SK-N-SH treated with all-trans-retinoic acid at 6 μM for 48 hours (cell line): ENCODE results near the gene TMEM107.

Experiments used
- ATAC-seq: fragments of 200-7000 bp; cut with Tn5 transposase; 3 replicates; pipeline ENCODE4 v1.9.1; 2020; ENCODE audit warnings: mild to moderate bottlenecking, moderate library complexity
- BACH2 ChIP-seq: fragments of 250-450 bp; sonication (Bioruptor Pico); IDR thresholded peaks from 2 replicates; pipeline ENCODE4 v1.9.0; 2021; ENCODE audit warnings: mild to moderate bottlenecking, borderline replicate concordance
- CSDC2 ChIP-seq: fragments of 250-450 bp; sonication (Bioruptor Pico); IDR thresholded peaks from 2 replicates; pipeline ENCODE4 v1.5.0; 2020; ENCODE audit warnings: mild to moderate bottlenecking, moderate library complexity
- CSRNP3 ChIP-seq: fragments of 250-450 bp; sonication (Bioruptor Pico); IDR thresholded peaks from 2 replicates; pipeline ENCODE4 v1.5.1; 2021; ENCODE audit warnings: mild to moderate bottlenecking, moderate library complexity
- GLIS3 ChIP-seq: fragments of 250-450 bp; sonication (Bioruptor Pico); IDR thresholded peaks from 2 replicates; pipeline ENCODE4 v1.5.0; 2020; ENCODE audit warnings: mild to moderate bottlenecking, moderate library complexity
- OSR1 ChIP-seq: fragments of 250-450 bp; sonication (Bioruptor Pico); IDR thresholded peaks from 2 replicates; pipeline ENCODE4 v1.8.0; 2022; ENCODE audit warnings: moderate library complexity, mild to moderate bottlenecking, inconsistent platforms
- PPARA ChIP-seq: fragments of 250-450 bp; sonication (Bioruptor Pico); IDR thresholded peaks from 2 replicates; pipeline ENCODE4 v1.5.0; 2020; ENCODE audit warnings: mild to moderate bottlenecking, borderline replicate concordance
- RARB ChIP-seq: fragments of 250-450 bp; sonication (Bioruptor Pico); IDR thresholded peaks from 2 replicates; pipeline ENCODE4 v1.8.0; 2021; ENCODE audit warnings: mild to moderate bottlenecking, moderate library complexity
- TCF4 ChIP-seq: fragments of 250-450 bp; sonication (Bioruptor Pico); IDR thresholded peaks from 2 replicates; pipeline ENCODE4 v1.8.0; 2021; ENCODE audit warnings: mild to moderate bottlenecking, moderate library complexity, borderline replicate concordance
- TSHZ2 ChIP-seq: fragments of 250-450 bp; sonication (Bioruptor Pico); IDR thresholded peaks from 2 replicates; pipeline ENCODE4 v1.5.0; 2020; ENCODE audit warnings: mild to moderate bottlenecking, moderate library complexity
- ZC3H10 ChIP-seq: fragments of 250-450 bp; sonication (Bioruptor Pico); IDR thresholded peaks from 2 replicates; pipeline ENCODE4 v1.5.1; 2021; ENCODE audit warnings: mild to moderate bottlenecking, moderate library complexity
- ZFP3 ChIP-seq: fragments of 250-450 bp; sonication (Bioruptor Pico); IDR thresholded peaks from 2 replicates; pipeline ENCODE4 v1.5.0; 2020; ENCODE audit warnings: mild to moderate bottlenecking, moderate library complexity
- ZFP30 ChIP-seq: fragments of 450-650 bp; formaldehyde crosslinking; IDR thresholded peaks from 2 replicates; pipeline ENCODE4 v1.5.0; 2022; ENCODE audit warnings: mild to moderate bottlenecking, moderate library complexity
- ZNF565 ChIP-seq: fragments of 450-650 bp; formaldehyde crosslinking; conservative IDR thresholded peaks from 2 replicates; pipeline ENCODE4 v1.5.0; 2020; ENCODE audit warnings: low read depth, mild to moderate bottlenecking, moderate library complexity
- ZNF70 ChIP-seq: fragments of 450-650 bp; formaldehyde crosslinking; IDR thresholded peaks from 2 replicates; pipeline ENCODE4 v1.5.0; 2020; ENCODE audit warnings: mild to moderate bottlenecking, moderate library complexity
- ZNF8 ChIP-seq: fragments of 450-650 bp; formaldehyde crosslinking; IDR thresholded peaks from 2 replicates; pipeline ENCODE4 v1.5.0; 2020; ENCODE audit warnings: mild to moderate bottlenecking, moderate library complexity
- TF ChIP-seq, protein P1 (sequence below): fragments of 250-450 bp; sonication (Bioruptor Pico); IDR thresholded peaks from 2 replicates; pipeline ENCODE4 v1.5.1; 2020; ENCODE audit warnings: low read depth, mild to moderate bottlenecking, moderate library complexity
- TF ChIP-seq, protein P2 (sequence below): fragments of 250-450 bp; sonication (Bioruptor Pico); IDR thresholded peaks from 2 replicates; pipeline ENCODE4 v1.8.0; 2020; ENCODE audit warnings: mild to moderate bottlenecking, moderate library complexity, borderline replicate concordance
- TF ChIP-seq, protein P3 (sequence below): fragments of 250-450 bp; sonication (Bioruptor Pico); IDR thresholded peaks from 2 replicates; pipeline ENCODE4 v1.8.0; 2021; ENCODE audit warnings: low read depth, mild to moderate bottlenecking, moderate library complexity, borderline replicate concordance

The TMEM107 gene

GRCh38 chr17:8144401-8145231 lies 31.6 kb downstream of the TMEM107 start:
- no peak for TF ChIP-seq TSHZ2 (CRISPR knock-in tag)
- no peak for TF ChIP-seq PPARA (CRISPR knock-in tag)
- TF ChIP-seq ZFP3 (CRISPR knock-in tag) = no peak
- TF ChIP-seq RARB (CRISPR knock-in tag) = no peak
- TF ChIP-seq CSDC2 = no peak
- TF ChIP-seq, protein P1, sequence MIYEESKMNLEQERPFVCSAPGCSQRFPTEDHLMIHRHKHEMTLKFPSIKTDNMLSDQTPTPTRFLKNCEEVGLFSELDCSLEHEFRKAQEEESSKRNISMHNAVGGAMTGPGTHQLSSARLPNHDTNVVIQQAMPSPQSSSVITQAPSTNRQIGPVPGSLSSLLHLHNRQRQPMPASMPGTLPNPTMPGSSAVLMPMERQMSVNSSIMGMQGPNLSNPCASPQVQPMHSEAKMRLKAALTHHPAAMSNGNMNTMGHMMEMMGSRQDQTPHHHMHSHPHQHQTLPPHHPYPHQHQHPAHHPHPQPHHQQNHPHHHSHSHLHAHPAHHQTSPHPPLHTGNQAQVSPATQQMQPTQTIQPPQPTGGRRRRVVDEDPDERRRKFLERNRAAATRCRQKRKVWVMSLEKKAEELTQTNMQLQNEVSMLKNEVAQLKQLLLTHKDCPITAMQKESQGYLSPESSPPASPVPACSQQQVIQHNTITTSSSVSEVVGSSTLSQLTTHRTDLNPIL (CRISPR knock-in tag) = no peak
- no peak for TF ChIP-seq BACH2 (CRISPR knock-in tag)
- TF ChIP-seq ZFP30 (CRISPR knock-in tag) = no peak
- no peak for TF ChIP-seq CSRNP3
- TF ChIP-seq GLIS3 (CRISPR knock-in tag) = no peak
- TF ChIP-seq, protein P2, sequence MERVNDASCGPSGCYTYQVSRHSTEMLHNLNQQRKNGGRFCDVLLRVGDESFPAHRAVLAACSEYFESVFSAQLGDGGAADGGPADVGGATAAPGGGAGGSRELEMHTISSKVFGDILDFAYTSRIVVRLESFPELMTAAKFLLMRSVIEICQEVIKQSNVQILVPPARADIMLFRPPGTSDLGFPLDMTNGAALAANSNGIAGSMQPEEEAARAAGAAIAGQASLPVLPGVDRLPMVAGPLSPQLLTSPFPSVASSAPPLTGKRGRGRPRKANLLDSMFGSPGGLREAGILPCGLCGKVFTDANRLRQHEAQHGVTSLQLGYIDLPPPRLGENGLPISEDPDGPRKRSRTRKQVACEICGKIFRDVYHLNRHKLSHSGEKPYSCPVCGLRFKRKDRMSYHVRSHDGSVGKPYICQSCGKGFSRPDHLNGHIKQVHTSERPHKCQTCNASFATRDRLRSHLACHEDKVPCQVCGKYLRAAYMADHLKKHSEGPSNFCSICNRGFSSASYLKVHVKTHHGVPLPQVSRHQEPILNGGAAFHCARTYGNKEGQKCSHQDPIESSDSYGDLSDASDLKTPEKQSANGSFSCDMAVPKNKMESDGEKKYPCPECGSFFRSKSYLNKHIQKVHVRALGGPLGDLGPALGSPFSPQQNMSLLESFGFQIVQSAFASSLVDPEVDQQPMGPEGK = no peak
- no peak for TF ChIP-seq OSR1
- TF ChIP-seq, protein P3, sequence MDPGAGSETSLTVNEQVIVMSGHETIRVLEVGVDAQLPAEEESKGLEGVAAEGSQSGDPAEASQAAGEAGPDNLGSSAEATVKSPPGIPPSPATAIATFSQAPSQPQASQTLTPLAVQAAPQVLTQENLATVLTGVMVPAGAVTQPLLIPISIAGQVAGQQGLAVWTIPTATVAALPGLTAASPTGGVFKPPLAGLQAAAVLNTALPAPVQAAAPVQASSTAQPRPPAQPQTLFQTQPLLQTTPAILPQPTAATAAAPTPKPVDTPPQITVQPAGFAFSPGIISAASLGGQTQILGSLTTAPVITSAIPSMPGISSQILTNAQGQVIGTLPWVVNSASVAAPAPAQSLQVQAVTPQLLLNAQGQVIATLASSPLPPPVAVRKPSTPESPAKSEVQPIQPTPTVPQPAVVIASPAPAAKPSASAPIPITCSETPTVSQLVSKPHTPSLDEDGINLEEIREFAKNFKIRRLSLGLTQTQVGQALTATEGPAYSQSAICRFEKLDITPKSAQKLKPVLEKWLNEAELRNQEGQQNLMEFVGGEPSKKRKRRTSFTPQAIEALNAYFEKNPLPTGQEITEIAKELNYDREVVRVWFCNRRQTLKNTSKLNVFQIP (CRISPR knock-in tag) = no peak
- no peak; the same call in 2 of the 3 replicates for ATAC-seq

DNA sequence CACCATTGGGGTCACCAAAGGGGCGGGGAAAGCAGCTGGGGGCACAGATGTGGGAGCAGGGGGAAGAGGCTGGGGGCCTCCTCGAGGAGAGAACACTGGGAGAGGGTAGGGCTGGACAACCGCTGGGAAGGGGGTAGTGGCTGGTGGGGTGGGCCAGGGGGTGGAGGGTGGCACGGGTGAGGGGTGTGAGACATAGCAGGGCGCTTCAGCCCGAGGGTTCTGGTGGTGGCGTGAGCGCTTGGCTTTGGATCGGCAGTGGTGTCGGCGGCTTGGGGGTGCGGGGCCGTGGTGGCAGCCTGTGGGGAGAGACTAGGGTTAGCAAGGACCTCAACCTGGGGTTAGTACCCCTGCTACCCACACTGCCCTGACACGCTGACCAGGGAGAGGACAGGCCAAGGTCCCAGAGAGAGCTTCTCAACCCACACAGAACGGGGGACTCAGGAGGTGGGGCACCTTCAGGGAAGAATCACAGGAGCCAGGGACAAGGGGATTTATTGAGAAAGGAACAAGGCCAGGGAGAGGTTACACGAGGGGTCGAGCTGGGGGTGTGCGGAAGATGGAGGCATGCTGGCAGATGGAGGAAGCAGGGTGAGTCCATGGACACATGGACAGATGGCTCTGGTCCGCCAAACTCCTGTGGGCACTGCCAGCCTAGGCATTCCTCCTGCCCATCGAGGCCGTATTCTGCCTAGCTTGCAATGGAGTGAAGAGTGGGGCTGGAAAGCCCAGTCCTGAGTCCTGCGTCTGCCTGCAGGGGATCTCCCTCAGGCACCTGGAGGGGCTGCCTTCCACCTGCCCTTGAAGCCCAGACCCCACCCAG lies 32.4 kb downstream of the TMEM107 start:
- ATAC-seq = no peak
- TF ChIP-seq GLIS3 (CRISPR knock-in tag) (no peak), ZNF565 (CRISPR knock-in tag) (no peak), ZFP30 (CRISPR knock-in tag) (no peak), TCF4 (CRISPR knock-in tag) (no peak), ZC3H10 (CRISPR knock-in tag) (no peak), PPARA (CRISPR knock-in tag) (no peak), ZFP3 (CRISPR knock-in tag) (no peak), CSDC2 (no peak), ZNF70 (CRISPR knock-in tag) (no peak), BACH2 (CRISPR knock-in tag) (no peak), ZNF8 (CRISPR knock-in tag) (no peak)
- TF ChIP-seq, protein P1 (CRISPR knock-in tag) = no peak
